Liver (tissue), 9 donors: ENCODE measurements around the gene ME1. TPM values are rescaled to one million over a fixed set of nuclear protein-coding genes. Genes with fewer than 3 reads are reported as not detected.

Experiments used
- DNase-seq: peaks from one replicate; pipeline ENCODE4 v3.0.0-alpha.2; 2017; ENCODE audit warnings: low spot score
- H3K27ac ChIP-seq, 2 donors: one replicate each; pipeline ENCODE4 v1.7.0; 2013; ENCODE audit warnings: inconsistent platforms in 2 of 2, low read length in 2 of 2, control low read depth in 1 of 2, low read depth in 1 of 2, mild to moderate bottlenecking in 1 of 2
- H3K27me3 ChIP-seq, 4 donors: one replicate each; pipeline versions ENCODE4 v1.6.1 to v1.7.0; 2013; ENCODE audit warnings: low read length in 3 of 4, inconsistent platforms in 1 of 4, mild to moderate bottlenecking in 1 of 4, moderate library complexity in 1 of 4; ENCODE audit not compliant: control insufficient read depth in 4 of 4, insufficient read depth in 4 of 4
- H3K36me3 ChIP-seq, 4 donors: one replicate each; pipeline versions ENCODE4 v1.6.1 to v1.7.0; 2013; ENCODE audit warnings: low read length in 3 of 4, mild to moderate bottlenecking in 3 of 4, low read depth in 1 of 4, moderate library complexity in 1 of 4; ENCODE audit not compliant: control insufficient read depth in 4 of 4, insufficient read depth in 3 of 4
- H3K4me1 ChIP-seq, 4 donors: one replicate each; pipeline versions ENCODE4 v1.6.1 to v1.7.0; 2013; ENCODE audit warnings: low read length in 3 of 4, mild to moderate bottlenecking in 3 of 4, moderate library complexity in 1 of 4; ENCODE audit not compliant: control insufficient read depth in 4 of 4, insufficient read depth in 4 of 4
- H3K4me3 ChIP-seq, 3 donors: one replicate each; pipeline versions ENCODE4 v1.6.1 to v1.7.0; 2013; ENCODE audit warnings: low read length in 3 of 3, control low read depth in 1 of 3, low read depth in 1 of 3, mild to moderate bottlenecking in 1 of 3
- H3K9ac ChIP-seq, 2 donors: one replicate each; pipeline ENCODE4 v1.7.0; 2013; ENCODE audit warnings: low read length in 2 of 2, mild to moderate bottlenecking in 2 of 2, moderate library complexity in 2 of 2, control low read depth in 1 of 2, low read depth in 1 of 2
- H3K9me3 ChIP-seq, 4 donors: one replicate each; pipeline versions ENCODE4 v1.6.1 to v1.7.0; 2013; ENCODE audit warnings: low read length in 3 of 4; ENCODE audit not compliant: control insufficient read depth in 4 of 4
- CTCF ChIP-seq: fragments of 150-350 bp; IDR thresholded peaks from 2 replicates; pipeline ENCODE4 v1.5.1; 2017; ENCODE audit warnings: improper control_type of control experiment, low read depth, low read length; ENCODE audit not compliant: missing input control
- EGR1 ChIP-seq, 2 donors: IDR thresholded peaks; 2 replicates each; pipeline ENCODE4 v1.6.1; 2016 to 2018; ENCODE audit warnings: antibody characterized with exemption in 2 of 2, low read depth in 2 of 2
- FOXA1 ChIP-seq: IDR thresholded peaks from 2 replicates; pipeline ENCODE4 v1.6.1; 2016; ENCODE audit warnings: antibody characterized with exemption
- FOXA2 ChIP-seq: IDR thresholded peaks from 2 replicates; pipeline ENCODE4 v1.6.1; 2016; ENCODE audit warnings: antibody characterized with exemption
- GABPA ChIP-seq, 2 donors: IDR thresholded peaks in 1 of 2; conservative IDR thresholded peaks in 1 of 2; 2 replicates each; pipeline ENCODE4 v1.6.1; 2016; ENCODE audit warnings: antibody characterized with exemption in 2 of 2, mild to moderate bottlenecking in 1 of 2, moderate library complexity in 1 of 2
- HNF4A ChIP-seq, 2 donors: conservative IDR thresholded peaks; 2 replicates each; pipeline ENCODE4 v1.6.1; 2016; ENCODE audit warnings: antibody characterized with exemption in 2 of 2, mild to moderate bottlenecking in 2 of 2
- HNF4G ChIP-seq: IDR thresholded peaks from 2 replicates; pipeline ENCODE4 v1.6.1; 2016; ENCODE audit warnings: antibody characterized with exemption
- NR2F2 ChIP-seq: IDR thresholded peaks from 2 replicates; pipeline ENCODE4 v1.6.1; 2016; ENCODE audit warnings: antibody characterized with exemption
- RAD21 ChIP-seq, 2 donors: IDR thresholded peaks; 2 replicates each; pipeline ENCODE4 v1.6.1; 2016; ENCODE audit warnings: antibody characterized with exemption in 2 of 2, mild to moderate bottlenecking in 2 of 2
- REST ChIP-seq: IDR thresholded peaks from 2 replicates; pipeline ENCODE4 v1.6.1; 2016; ENCODE audit warnings: antibody characterized with exemption, mild to moderate bottlenecking
- RXRA ChIP-seq, 2 donors: IDR thresholded peaks; 2 replicates each; pipeline ENCODE4 v1.6.1; 2017 to 2018; ENCODE audit warnings: antibody characterized with exemption in 2 of 2, mild to moderate bottlenecking in 1 of 2
- SP1 ChIP-seq: IDR thresholded peaks from 2 replicates; pipeline ENCODE4 v1.6.1; 2018; ENCODE audit warnings: antibody characterized with exemption, mild to moderate bottlenecking
- TAF1 ChIP-seq: conservative IDR thresholded peaks from 2 replicates; pipeline ENCODE4 v1.6.1; 2016; ENCODE audit warnings: antibody characterized with exemption, mild to moderate bottlenecking
- YY1 ChIP-seq: IDR thresholded peaks from 2 replicates; pipeline ENCODE4 v1.6.1; 2016; ENCODE audit warnings: antibody characterized with exemption, mild to moderate bottlenecking
- ZBTB33 ChIP-seq: IDR thresholded peaks from 2 replicates; pipeline ENCODE4 v1.6.1; 2016; ENCODE audit warnings: antibody characterized with exemption
- WGBS: extraction: QIAGEN DNeasy Blood & Tissue Kit; methylation state at CpG from one replicate; pipeline ENCODE4 v1.1.7; 2013; 5-methylcytosine and 5-hydroxymethylcytosine counted together
- polyA plus RNA-seq, 2 donors: library from polyadenylated mRNA; stranded (reverse) in 1 of 2; unstranded in 1 of 2; fragments of 200-250 nt in 1 of 2; fragments of >200 nt in 1 of 2; fragmentation: Nextera tagmentation in 1 of 2; extraction: Ambion mirVana in 1 of 2; gene quantifications; one replicate each; pipeline versions ENCODE4 v1.2.1 to v1.2.3, GENCODE V29; 2013 to 2015
- total RNA-seq, 2 donors: library from RNA; depleted of rRNA; stranded (reverse); fragments of >200 nt; gene quantifications; one replicate each; pipeline ENCODE4 v1.2.3, GENCODE V29; 2014
- TF ChIP-seq, protein P1 (sequence below): IDR thresholded peaks from 2 replicates; pipeline ENCODE4 v1.6.1; 2016; ENCODE audit warnings: antibody characterized with exemption
- TF ChIP-seq, protein P2 (sequence below): IDR thresholded peaks from 2 replicates; pipeline ENCODE4 v1.6.1; 2016; ENCODE audit warnings: antibody characterized with exemption
- donor health status: healthy.
- donor health status: healthy.
- donor health status: healthy.
- donor health status: healthy.
- donor health status: healthy.

The ME1 gene
- total and polyA plus RNA-seq, 4 donors = 4.3 to 7.8 (median 5.5) TPM

- Histone ChIP-seq H3K36me3 (peaks cover 0 to 3% (median 0%) of the 10 kb centered on the region in 4 donors), H3K4me1 (no peaks in the 10 kb centered on the region), H3K27me3 (no peaks in the 10 kb centered on the region), H3K9ac (no peak overlapping the region), H3K9me3 (peaks cover 0 to 3% (median 0%) of the 10 kb centered on the region in 4 donors), H3K4me3 (no peak overlapping the region), H3K27ac (no peak overlapping the region)
- TF ChIP-seq YY1 (no peak), ZBTB33 (no peak), SP1 (no peak), REST (no peak), HNF4A (conservative IDR thresholded peaks at IDR 0.05) (no peak), RXRA (IDR thresholded peaks at IDR 0.05) (no peak), FOXA1 (no peak), CTCF (no peak), FOXA2 (no peak), GABPA (IDR thresholded peaks at IDR 0.05 in 1 of 2, conservative IDR thresholded peaks at IDR 0.05 in 1 of 2) (no peak), EGR1 (IDR thresholded peaks at IDR 0.05; ENCODE audit: low read depth in 2 of 2) (no peak), TAF1 (no peak), RAD21 (IDR thresholded peaks at IDR 0.05) (no peak), HNF4G (no peak), NR2F2 (no peak)
- TF ChIP-seq, protein P1, sequence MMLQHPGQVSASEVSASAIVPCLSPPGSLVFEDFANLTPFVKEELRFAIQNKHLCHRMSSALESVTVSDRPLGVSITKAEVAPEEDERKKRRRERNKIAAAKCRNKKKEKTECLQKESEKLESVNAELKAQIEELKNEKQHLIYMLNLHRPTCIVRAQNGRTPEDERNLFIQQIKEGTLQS = no peak
- no peak for DNase-seq
- WGBS = 82% methylated on average over 3 of the region's 3 CpGs
These were observed 71.2 kb downstream of the ME1 start for GRCh38 chr6:83359638-83360037.

DNA sequence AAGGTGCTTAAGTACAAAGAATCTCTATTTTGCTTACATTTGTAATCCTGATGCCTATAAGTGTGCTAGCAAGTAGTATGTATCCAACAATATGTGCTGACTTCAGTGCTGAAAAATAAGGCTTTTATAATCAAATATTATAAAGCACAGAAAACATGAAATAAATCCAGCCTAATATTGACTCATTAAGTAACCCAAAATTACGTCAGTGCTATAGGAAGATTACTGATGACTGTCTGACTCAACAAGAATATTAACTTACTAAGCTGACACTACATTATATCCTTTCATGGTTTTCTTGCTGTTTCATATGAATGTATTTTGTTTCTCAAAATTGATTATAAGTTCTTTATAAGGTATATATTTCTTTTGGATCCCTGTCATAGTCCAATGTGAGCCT, 76.1 kb downstream of the ME1 start:
- H3K9me3 ChIP-seq = no peaks in the 10 kb centered on the region
- WGBS = 89% methylated on average over 1 of the region's 1 CpG
- no peak for DNase-seq
- H3K27ac ChIP-seq = no peak overlapping the region
- no peaks in the 10 kb centered on the region for H3K4me1 ChIP-seq
- H3K9ac ChIP-seq = no peak overlapping the region
- H3K36me3 ChIP-seq = peaks cover 0 to 2% (median 0%) of the 10 kb centered on the region in 4 donors
- no peaks in the 10 kb centered on the region for H3K27me3 ChIP-seq
- no peak overlapping the region for H3K4me3 ChIP-seq
- no peak for TF ChIP-seq TAF1
- TF ChIP-seq NR2F2 = no peak
- TF ChIP-seq, protein P2, sequence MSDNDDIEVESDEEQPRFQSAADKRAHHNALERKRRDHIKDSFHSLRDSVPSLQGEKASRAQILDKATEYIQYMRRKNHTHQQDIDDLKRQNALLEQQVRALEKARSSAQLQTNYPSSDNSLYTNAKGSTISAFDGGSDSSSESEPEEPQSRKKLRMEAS = no peak
- no peak for TF ChIP-seq HNF4A (conservative IDR thresholded peaks at IDR 0.05)
- no peak for TF ChIP-seq YY1
- no peak for TF ChIP-seq ZBTB33
- TF ChIP-seq FOXA2 = no peak
- TF ChIP-seq GABPA (IDR thresholded peaks at IDR 0.05 in 1 of 2, conservative IDR thresholded peaks at IDR 0.05 in 1 of 2) = no peak
- TF ChIP-seq FOXA1 = no peak
- no peak for TF ChIP-seq HNF4G
- no peak for TF ChIP-seq EGR1 (IDR thresholded peaks at IDR 0.05; ENCODE audit: low read depth in 2 of 2)
- TF ChIP-seq CTCF = no peak
- TF ChIP-seq RAD21 (IDR thresholded peaks at IDR 0.05) = no peak
